B cell (primary cell): ENCODE data around the gene PDLIM7. TPM values are rescaled to one million over a fixed set of nuclear protein-coding genes. Genes with fewer than 3 reads are reported as not detected.

ENCODE experiments used
- ATAC-seq: fragments of 200-7000 bp; cut with Tn5 transposase; one replicate; pipeline ENCODE4 v1.10.0; 2021; ENCODE audit warnings: low read depth, mild to moderate bottlenecking, moderate number of reproducible peaks, moderate library complexity
- CTCF ChIA-PET: fragments of 350-600 bp; sonication (Branson Sonifier 250); formaldehyde crosslinking; loops from one replicate; lab custom pipeline; 2021; ENCODE audit warnings: antibody characterized with exemption, inconsistent platforms; lab: Charles Lee
- POLR2A ChIA-PET: fragments of 350-600 bp; sonication (Branson Sonifier 250); formaldehyde crosslinking; loops from one replicate; lab custom pipeline; 2021; ENCODE audit warnings: antibody characterized with exemption; lab: Charles Lee
- DNase-seq: peaks from one replicate; pipeline ENCODE4 v3.0.0; 2013
- H2AFZ ChIP-seq: 2 replicates; pipeline ENCODE4 v1.6.1; 2012; ENCODE audit warnings: mild to moderate bottlenecking, low read depth, low read length; ENCODE audit not compliant: insufficient read depth, poor library complexity, severe bottlenecking
- H3K27ac ChIP-seq, 2 donors: 1 replicate in 1 of 2; 2 replicates in 1 of 2; pipeline ENCODE4 v1.5.1; 2012 to 2013; ENCODE audit warnings: low read length in 2 of 2, mild to moderate bottlenecking in 2 of 2, moderate library complexity in 1 of 2
- H3K27me3 ChIP-seq, 4 experiments: fragments of 200-600 bp in 1 of 4; sonication (generic) in 1 of 4; replicated peaks in 1 of 4; 1 replicate in 2 of 4; 2 replicates in 2 of 4; pipeline versions ENCODE4 v1.6.1 to v1.7.0; 2013 to 2016; ENCODE audit warnings: low read length in 3 of 4, mild to moderate bottlenecking in 2 of 4, mixed read lengths in 1 of 4, moderate library complexity in 1 of 4; ENCODE audit not compliant: insufficient read depth in 4 of 4, control insufficient read depth in 3 of 4; ENCODE audit errors: control extremely low read depth in 1 of 4
- H3K36me3 ChIP-seq, 2 experiments: replicated peaks in 1 of 2; 1 replicate in 1 of 2; 2 replicates in 1 of 2; pipeline versions ENCODE4 v1.6.1 to v1.7.1; 2013; ENCODE audit warnings: low read length in 1 of 2; ENCODE audit not compliant: insufficient read depth in 2 of 2, control insufficient read depth in 1 of 2; ENCODE audit errors: control extremely low read depth in 1 of 2, extremely low read depth in 1 of 2
- H3K4me1 ChIP-seq, 2 donors: fragments of 200-600 bp in 1 of 2; sonication (generic) in 1 of 2; 1 replicate in 1 of 2; 2 replicates in 1 of 2; pipeline versions ENCODE4 v1.5.1 to v1.6.1; 2013 to 2017; ENCODE audit warnings: low read length in 2 of 2; ENCODE audit not compliant: control insufficient read depth in 2 of 2, insufficient read depth in 2 of 2
- H3K4me2 ChIP-seq: replicated peaks from 2 replicates; pipeline ENCODE3; 2012; ENCODE audit warnings: mild to moderate bottlenecking, low read depth, low read length; ENCODE audit not compliant: poor library complexity, severe bottlenecking
- H3K4me3 ChIP-seq, 5 experiments: fragments of 200-600 bp in 1 of 5; sonication (generic) in 1 of 5; 1 replicate in 3 of 5; 2 replicates in 2 of 5; pipeline versions ENCODE4 v1.5.1 to v1.7.0; 2011 to 2016; ENCODE audit warnings: low read length in 4 of 5, mild to moderate bottlenecking in 4 of 5, low read depth in 2 of 5, control low read depth in 1 of 5, moderate library complexity in 1 of 5; ENCODE audit not compliant: insufficient read depth in 1 of 5; ENCODE audit errors: control extremely low read depth in 1 of 5, extremely low read depth in 1 of 5
- H3K79me2 ChIP-seq: fragments of 200-600 bp; sonication (generic); one replicate; pipeline ENCODE4 v1.6.0; 2016; ENCODE audit warnings: low read length; ENCODE audit not compliant: control insufficient read depth, insufficient read depth
- H3K9ac ChIP-seq: fragments of 200-600 bp; sonication (generic); 2 replicates; pipeline ENCODE4 v1.6.1; 2017; ENCODE audit warnings: mild to moderate bottlenecking, low read length, moderate library complexity
- H3K9me3 ChIP-seq, 3 donors: one replicate each; pipeline versions ENCODE4 v1.6.1 to v1.7.1; 2013; ENCODE audit warnings: low read length in 2 of 3; ENCODE audit not compliant: control insufficient read depth in 2 of 3, insufficient read depth in 1 of 3; ENCODE audit errors: control extremely low read depth in 1 of 3
- H4K20me1 ChIP-seq: 2 replicates; pipeline ENCODE4 v1.6.0; 2012; ENCODE audit warnings: mild to moderate bottlenecking, low read length; ENCODE audit not compliant: insufficient read depth, control insufficient read depth, poor library complexity, severe bottlenecking
- H3K27ac Mint-ChIP-seq: one replicate; pipeline ENCODE4 v1.8.0; 2021; ENCODE audit warnings: mixed read lengths
- H3K27me3 Mint-ChIP-seq: one replicate; pipeline ENCODE4 v1.8.0; 2021; ENCODE audit warnings: mixed read lengths
- H3K4me1 Mint-ChIP-seq: one replicate; pipeline ENCODE4 v1.8.0; 2021; ENCODE audit warnings: mixed read lengths
- H3K4me3 Mint-ChIP-seq: one replicate; pipeline ENCODE4 v1.8.0; 2021; ENCODE audit warnings: mixed read lengths
- H3K9me3 Mint-ChIP-seq: one replicate; pipeline ENCODE4 v1.8.0; 2022; ENCODE audit warnings: mixed read lengths; ENCODE audit not compliant: insufficient read depth
- CTCF ChIP-seq: fragments of 200-600 bp; IDR thresholded peaks from one replicate; pipeline ENCODE4 v1.8.0; 2022; ENCODE audit warnings: antibody characterized with exemption, mild to moderate bottlenecking
- EZH2 ChIP-seq: IDR thresholded peaks from 2 replicates; pipeline ENCODE4 v1.6.1; 2012; ENCODE audit warnings: borderline replicate concordance, low read depth, mild to moderate bottlenecking, moderate library complexity, low read length; ENCODE audit not compliant: insufficient read depth, poor library complexity, severe bottlenecking
- WGBS: methylation state at CpG from one replicate; pipeline ENCODE4 v1.1.5; 2013; ENCODE audit warnings: missing lambda C conversion rate; ENCODE audit not compliant: insufficient coverage; 5-methylcytosine and 5-hydroxymethylcytosine counted together
- intact Hi-C: fragments of 100-400 bp; cut with micrococcal nuclease; formaldehyde crosslinking; loops from one replicate; pipeline ENCODE4 v1.10.0; 2022
- polyA plus RNA-seq: library from polyadenylated mRNA; depleted of rRNA; stranded (reverse); fragments of >200 nt; gene quantifications from 2 replicates; pipeline ENCODE4 v1.2.3, GENCODE V29; 2012
- total RNA-seq, 2 donors: library from RNA; stranded (reverse); fragments of 120-200 nt in 1 of 2; gene quantifications; 1 replicate in 1 of 2; 2 replicates in 1 of 2; pipeline versions ENCODE4 v1.2.3 to v1.2.4, GENCODE V29; 2013 to 2022

Gene PDLIM7
- total and polyA plus RNA-seq, 2 donors (not counting 1 experiment from before 2014, with no cell fraction given) = 23.9 to 25.8 TPM

- CTCF ChIA-PET = interaction anchor here (0.9 to 2.5 kb wide), 6 partner anchors 13 to 105 kb away, joined by 3 to 11 read pairs (median 4); no protein-coding TSS in a partner anchor
- peaks cover 10% of the 10 kb centered on the region for H4K20me1 ChIP-seq
- Mint-ChIP-seq H3K27me3 (peaks cover 3% of the 10 kb centered on the region), H3K4me1 (peaks cover 57% of the 10 kb centered on the region), H3K9me3 (no peaks in the 10 kb centered on the region), H3K27ac (peak overlapping the region; percentile 37), H3K4me3 (peak overlapping the region; percentile 67)
- peak overlapping the region; percentile 81 for H3K4me2 ChIP-seq
- intact Hi-C loops = no loop called here
- POLR2A ChIA-PET = interaction anchor here (1.1 kb wide), 2 partner anchors 39 to 40 kb away, joined by 3 read pairs; no protein-coding TSS in a partner anchor
- no peak overlapping the region for H3K4me3 ChIP-seq
- H3K79me2 ChIP-seq = peaks cover 9% of the 10 kb centered on the region
- H2AFZ ChIP-seq = no peak overlapping the region
- H3K4me1 ChIP-seq = peaks cover 38 to 52% of the 10 kb centered on the region in 2 donors
- TF ChIP-seq EZH2 (no peak), CTCF (no peak)
- 72% methylated on average over 14 of the region's 14 CpGs for WGBS
- peaks cover 0 to 10% (median 4%) of the 10 kb centered on the region in 4 experiments for H3K27me3 ChIP-seq
- H3K9me3 ChIP-seq = peaks cover 0 to 10% (median 0%) of the 10 kb centered on the region in 3 donors
- no peak overlapping the region for H3K9ac ChIP-seq
- DNase-seq (no peak), ATAC-seq (no peak)
- H3K27ac ChIP-seq = peak overlapping the region; percentile 29 to 63
- H3K36me3 ChIP-seq = no peaks in the 10 kb centered on the region
Measured at GRCh38 chr5:177495243-177496060, 2.0 kb downstream of the PDLIM7 start.
